Peyer's patch (tissue), 4 donors: ENCODE measurements around the gene RAD18. TPM values are rescaled to one million over a fixed set of nuclear protein-coding genes. Genes with fewer than 3 reads are reported as not detected.

Experiments used
- DNase-seq, 3 donors: peaks; one replicate each; pipeline ENCODE4 v3.0.0-alpha.2; 2017 to 2019
- H3K27ac ChIP-seq, 4 donors: fragments of 200-600 bp; sonication (generic); one replicate each; pipeline ENCODE4 v1.5.1; 2016 to 2019
- H3K27me3 ChIP-seq, 2 donors: fragments of 200-600 bp; sonication (generic); one replicate each; pipeline ENCODE4 v1.5.1; 2019
- H3K36me3 ChIP-seq, 3 donors: fragments of 200-600 bp; sonication (generic); one replicate each; pipeline ENCODE4 v1.5.1; 2016 to 2019
- H3K4me1 ChIP-seq, 4 donors: fragments of 200-600 bp; sonication (generic); one replicate each; pipeline ENCODE4 v1.5.1; 2016 to 2019
- H3K4me3 ChIP-seq, 4 donors: fragments of 200-600 bp; sonication (generic); 1 replicate in 3 of 4; 2 replicates in 1 of 4; pipeline ENCODE4 v1.5.1; 2016 to 2019; ENCODE audit warnings: mild to moderate bottlenecking in 1 of 4
- H3K9me3 ChIP-seq, 4 donors: fragments of 200-600 bp; sonication (generic); one replicate each; pipeline ENCODE4 v1.5.1; 2016 to 2019; ENCODE audit warnings: mild to moderate bottlenecking in 1 of 4
- POLR2A ChIP-seq, 2 donors: fragments of 450-650 bp; IDR thresholded peaks; one replicate each; pipeline ENCODE4 v1.5.1; 2017; ENCODE audit warnings: antibody characterized with exemption in 2 of 2, mild to moderate bottlenecking in 2 of 2, moderate library complexity in 2 of 2
- total RNA-seq, 4 donors: library from RNA; depleted of rRNA; stranded (reverse); fragments of >200 nt; gene quantifications; one replicate each; pipeline ENCODE4 v1.1.0, GENCODE V29; 2016
- TF ChIP-seq, protein P1 (sequence below), 6 experiments: fragments of 450-650 bp in 4 of 6; fragments of 200-600 bp in 2 of 6; sonication (generic) in 1 of 6; IDR thresholded peaks; one replicate each; pipeline ENCODE4 v1.5.1; 2017 to 2019; ENCODE audit warnings: antibody characterized with exemption in 6 of 6, mild to moderate bottlenecking in 3 of 6, moderate library complexity in 1 of 6

Gene RAD18
- total RNA-seq, 4 donors from 2014 or later, result 6.5 to 26.4 (median 10.3) TPM

DNA sequence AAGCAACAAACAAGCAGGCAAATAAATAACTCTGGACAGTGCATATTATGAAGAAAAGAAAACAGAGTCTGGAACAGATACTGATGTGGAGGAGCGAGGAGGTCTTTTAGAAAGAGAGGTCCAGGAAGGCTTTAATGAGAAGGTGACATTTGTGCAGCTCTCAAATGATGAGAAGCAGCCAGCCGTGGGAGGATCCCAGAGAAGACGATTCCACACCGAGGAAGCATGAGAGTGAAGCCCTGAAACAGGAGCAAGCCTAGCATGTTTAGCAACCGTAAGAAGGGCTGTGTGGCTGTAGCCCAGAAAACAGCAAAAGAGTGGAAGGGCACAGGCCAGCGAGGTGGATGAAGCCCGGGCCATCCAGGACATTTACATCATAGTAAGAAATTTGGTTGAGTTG, 93.1 kb downstream of the RAD18 start:
- DNase-seq, result no peak
- TF ChIP-seq POLR2A (IDR thresholded peaks at IDR 0.05), result no peak
- TF ChIP-seq, protein P1, sequence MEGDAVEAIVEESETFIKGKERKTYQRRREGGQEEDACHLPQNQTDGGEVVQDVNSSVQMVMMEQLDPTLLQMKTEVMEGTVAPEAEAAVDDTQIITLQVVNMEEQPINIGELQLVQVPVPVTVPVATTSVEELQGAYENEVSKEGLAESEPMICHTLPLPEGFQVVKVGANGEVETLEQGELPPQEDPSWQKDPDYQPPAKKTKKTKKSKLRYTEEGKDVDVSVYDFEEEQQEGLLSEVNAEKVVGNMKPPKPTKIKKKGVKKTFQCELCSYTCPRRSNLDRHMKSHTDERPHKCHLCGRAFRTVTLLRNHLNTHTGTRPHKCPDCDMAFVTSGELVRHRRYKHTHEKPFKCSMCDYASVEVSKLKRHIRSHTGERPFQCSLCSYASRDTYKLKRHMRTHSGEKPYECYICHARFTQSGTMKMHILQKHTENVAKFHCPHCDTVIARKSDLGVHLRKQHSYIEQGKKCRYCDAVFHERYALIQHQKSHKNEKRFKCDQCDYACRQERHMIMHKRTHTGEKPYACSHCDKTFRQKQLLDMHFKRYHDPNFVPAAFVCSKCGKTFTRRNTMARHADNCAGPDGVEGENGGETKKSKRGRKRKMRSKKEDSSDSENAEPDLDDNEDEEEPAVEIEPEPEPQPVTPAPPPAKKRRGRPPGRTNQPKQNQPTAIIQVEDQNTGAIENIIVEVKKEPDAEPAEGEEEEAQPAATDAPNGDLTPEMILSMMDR (IDR thresholded peaks at IDR 0.05), result no peak
- H3K27me3 ChIP-seq, result no peaks in the 10 kb centered on the region
- no peaks in the 10 kb centered on the region for H3K36me3 ChIP-seq
- H3K9me3 ChIP-seq, result no peaks in the 10 kb centered on the region
- H3K4me3 ChIP-seq, result no peak overlapping the region
- H3K4me1 ChIP-seq, result no peaks in the 10 kb centered on the region
- H3K27ac ChIP-seq, result no peak overlapping the region

DNA sequence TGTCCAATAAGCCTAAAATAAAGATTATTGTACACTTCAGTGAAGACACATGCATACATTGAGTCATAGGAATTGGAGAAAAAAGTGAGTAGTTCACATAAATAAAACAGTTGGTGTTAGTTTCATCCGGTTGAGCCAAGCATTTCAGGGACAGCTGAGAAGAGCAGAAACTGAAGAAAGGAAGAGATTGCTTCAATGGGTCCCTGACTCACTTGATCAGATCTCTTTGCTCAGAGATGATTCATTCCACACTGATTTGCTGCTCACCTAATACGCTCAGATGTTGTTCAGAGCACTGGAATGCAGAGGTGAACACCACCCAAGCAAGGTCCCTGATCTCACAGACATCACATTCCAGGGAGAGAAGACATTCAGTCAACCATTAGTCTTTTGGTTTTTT, 93.7 kb downstream of the RAD18 start:
- TF ChIP-seq, protein P1 (IDR thresholded peaks at IDR 0.05), result no peak
- TF ChIP-seq POLR2A (IDR thresholded peaks at IDR 0.05), result no peak
- Histone ChIP-seq H3K36me3 (no peaks in the 10 kb centered on the region), H3K4me1 (no peaks in the 10 kb centered on the region), H3K27ac (no peak overlapping the region), H3K27me3 (no peaks in the 10 kb centered on the region), H3K9me3 (no peaks in the 10 kb centered on the region), H3K4me3 (no peak overlapping the region)
- no peak for DNase-seq

DNA sequence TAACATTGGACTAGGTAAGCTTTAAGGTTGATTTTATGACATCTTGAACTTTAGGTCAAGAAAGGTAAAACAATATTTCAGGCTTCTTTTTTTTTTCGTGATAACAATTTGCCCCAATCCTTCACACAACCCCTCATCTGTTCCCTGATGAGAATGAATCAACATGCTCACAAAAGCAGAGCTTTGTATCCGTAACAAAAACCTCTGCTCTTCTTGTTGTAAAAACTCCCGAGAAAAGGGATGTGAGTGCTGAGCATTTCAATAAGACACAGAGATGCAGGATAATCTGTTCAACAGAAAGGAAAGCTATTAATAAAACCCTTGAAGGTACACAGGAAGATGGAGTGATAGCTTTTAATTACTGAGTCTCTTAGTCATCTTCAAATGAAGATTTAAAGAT, 94.3 kb downstream of the RAD18 start:
- no peaks in the 10 kb centered on the region for H3K4me1 ChIP-seq
- no peaks in the 10 kb centered on the region for H3K9me3 ChIP-seq
- no peak for TF ChIP-seq POLR2A (IDR thresholded peaks at IDR 0.05)
- H3K27ac ChIP-seq, result no peak overlapping the region
- DNase-seq, result no peak
- no peaks in the 10 kb centered on the region for H3K27me3 ChIP-seq
- no peak overlapping the region for H3K4me3 ChIP-seq
- no peaks in the 10 kb centered on the region for H3K36me3 ChIP-seq

DNA sequence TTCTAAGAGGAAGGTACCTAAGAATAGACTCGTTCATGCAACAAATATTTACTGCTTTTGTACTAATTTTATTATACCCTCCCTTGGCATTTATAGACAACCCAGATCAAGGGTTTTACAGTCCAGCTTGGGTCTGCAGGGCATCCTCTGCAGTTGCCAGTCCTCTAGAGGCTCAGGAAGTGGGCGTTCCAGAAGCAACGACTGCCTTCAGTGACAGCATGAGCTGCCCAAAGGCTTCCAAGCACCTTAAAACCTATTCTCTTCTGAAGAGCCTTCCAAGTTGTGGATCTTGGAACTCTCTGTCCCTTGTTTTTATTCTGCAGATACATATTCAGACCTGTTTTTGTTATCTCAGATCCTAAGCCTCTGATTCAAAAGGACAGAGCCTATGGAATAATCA, 95.6 kb downstream of the RAD18 start:
- no peak for TF ChIP-seq POLR2A (IDR thresholded peaks at IDR 0.05)
- TF ChIP-seq, protein P1 (IDR thresholded peaks at IDR 0.05), result no peak
- Histone ChIP-seq H3K4me3 (no peak overlapping the region), H3K27ac (no peak overlapping the region)

DNA sequence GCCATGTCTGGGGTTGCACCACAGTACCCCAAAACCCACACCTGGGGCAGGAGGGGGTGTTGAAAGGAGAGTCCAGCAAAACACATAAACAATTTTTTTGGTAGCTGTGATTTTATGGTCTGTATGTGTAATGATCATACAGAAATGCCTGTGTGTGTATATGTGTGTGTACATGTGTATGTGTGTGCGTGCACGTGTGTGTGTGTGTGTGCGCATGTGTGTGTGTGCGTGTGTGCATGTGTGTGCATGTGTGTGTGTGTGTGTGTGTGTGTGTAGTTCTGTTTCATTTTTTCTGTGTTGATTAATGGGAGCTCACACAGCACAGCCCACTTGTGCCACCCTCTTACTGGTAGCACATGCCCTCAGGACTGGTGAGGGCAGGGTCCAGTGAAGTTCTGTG, 97.6 kb downstream of the RAD18 start:
- H3K4me3 ChIP-seq, result no peak overlapping the region
- H3K27ac ChIP-seq, result no peak overlapping the region
- no peak for DNase-seq
- H3K4me1 ChIP-seq, result no peaks in the 10 kb centered on the region
- TF ChIP-seq, protein P1 (IDR thresholded peaks at IDR 0.05), result no peak
- TF ChIP-seq POLR2A (IDR thresholded peaks at IDR 0.05), result no peak
- H3K36me3 ChIP-seq, result no peaks in the 10 kb centered on the region
- H3K27me3 ChIP-seq, result no peaks in the 10 kb centered on the region
- no peaks in the 10 kb centered on the region for H3K9me3 ChIP-seq

More for the DNA sequence above, 95.6 kb downstream of the RAD18 start:
- H3K36me3 ChIP-seq, result no peaks in the 10 kb centered on the region
- no peaks in the 10 kb centered on the region for H3K27me3 ChIP-seq
- no peak for DNase-seq
- H3K4me1 ChIP-seq, result no peaks in the 10 kb centered on the region
- no peaks in the 10 kb centered on the region for H3K9me3 ChIP-seq

DNA sequence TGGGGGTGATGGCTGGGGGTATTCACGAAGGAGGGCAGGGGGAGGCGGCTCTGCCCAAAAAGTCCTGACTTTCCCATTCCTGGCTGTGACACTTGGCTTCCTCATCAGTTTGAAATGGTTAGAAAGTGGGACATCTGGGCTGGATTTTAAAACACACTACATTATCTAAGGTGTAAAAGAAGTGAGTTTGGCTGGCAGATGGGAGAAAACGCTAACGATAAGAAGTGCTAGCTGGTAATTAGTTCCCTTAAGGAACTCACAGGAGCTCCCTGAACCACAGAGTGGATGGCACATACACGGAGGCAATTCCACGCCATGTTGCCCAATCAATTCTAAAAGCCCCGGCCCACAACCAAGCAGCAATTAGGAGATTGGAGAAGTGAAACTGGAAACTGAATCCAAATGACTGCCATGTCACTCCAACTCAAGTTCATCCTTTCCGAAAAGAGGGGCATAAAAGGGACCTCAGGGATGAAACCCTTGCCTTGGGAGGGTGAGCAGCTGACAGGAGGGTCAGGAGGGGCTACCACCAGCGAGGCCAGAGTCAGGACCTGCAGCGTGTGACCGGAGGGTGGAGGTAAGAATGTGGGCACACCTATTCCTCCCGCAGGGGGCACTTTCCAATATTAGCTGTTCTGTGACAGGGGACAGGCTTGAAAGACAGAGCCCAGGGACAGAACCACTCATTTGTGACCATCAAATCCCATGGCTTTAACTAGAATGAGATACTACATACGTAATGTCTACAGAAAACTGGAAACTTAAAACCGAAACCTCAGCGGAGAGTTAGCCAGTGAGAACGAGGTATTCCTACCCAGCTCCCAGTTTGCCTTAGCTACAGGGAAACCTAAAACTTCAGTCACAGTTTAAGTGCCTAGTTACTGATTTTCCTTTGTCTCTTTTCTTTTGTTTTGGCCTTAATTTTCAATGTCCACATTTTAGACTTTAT, 98.6 kb downstream of the RAD18 start:
- Histone ChIP-seq H3K4me3 (no peak overlapping the region), H3K9me3 (no peaks in the 10 kb centered on the region), H3K27me3 (no peaks in the 10 kb centered on the region), H3K36me3 (no peaks in the 10 kb centered on the region), H3K27ac (no peak overlapping the region), H3K4me1 (no peaks in the 10 kb centered on the region)
- TF ChIP-seq, protein P1 (IDR thresholded peaks at IDR 0.05), result no peak
- TF ChIP-seq POLR2A (IDR thresholded peaks at IDR 0.05), result no peak
- no peak for DNase-seq
